Measurements from ENCODE around the gene CIT. TPM values are rescaled to one million over a fixed set of nuclear protein-coding genes. Genes with fewer than 3 reads are reported as not detected.

CIT gene
- total and polyA plus RNA-seq, 7 donors = 1.2 to 9.2 (median 5.4) TPM

DNA sequence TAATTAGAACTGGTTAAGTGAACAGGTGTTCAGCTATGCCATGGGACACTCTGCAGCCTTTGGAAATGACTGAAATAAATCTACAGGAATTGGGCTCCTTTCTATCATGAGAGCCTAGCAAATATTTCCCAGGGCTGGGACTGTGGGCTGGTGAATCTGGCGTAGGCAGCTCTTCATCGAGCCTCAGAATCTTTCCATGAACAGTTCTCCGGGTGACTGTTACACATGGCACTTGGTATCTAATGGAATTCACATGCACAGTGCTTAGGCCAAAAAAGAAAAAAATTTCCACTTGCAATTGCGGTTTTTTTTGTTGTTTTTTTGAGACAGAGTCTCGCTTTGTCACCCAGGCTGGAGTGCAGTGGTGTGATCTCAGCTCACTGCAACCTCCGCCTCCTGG, 177.0 kb downstream of the CIT start:
- H3K27ac ChIP-seq = no peak overlapping the region
- WGBS, 2 donors = 97 to 98% methylated on average over 6 of the region's 6 CpGs
- intact Hi-C loops (cut with DNase I) = no loop called here

GRCh38 chr12:119699199-119699760, 177.8 kb downstream of the CIT start:
- intact Hi-C loops (cut with DNase I) = no loop called here
- H3K36me3 ChIP-seq = no peaks in the 10 kb centered on the region
- H3K9me3 ChIP-seq = no peaks in the 10 kb centered on the region
- H3K27ac ChIP-seq = no peak overlapping the region
- no peaks in the 10 kb centered on the region for H3K4me1 ChIP-seq
- DNase-seq = no peak
- no peak overlapping the region for H3K4me3 ChIP-seq
- 97 to 98% methylated on average over 11 of the region's 11 CpGs for WGBS, 2 donors
- no peaks in the 10 kb centered on the region for H3K27me3 ChIP-seq
- TF ChIP-seq EP300 (IDR thresholded peaks at IDR 0.05) (no peak), POLR2AphosphoS5 (IDR thresholded peaks at IDR 0.05) (no peak), POLR2A (IDR thresholded peaks at IDR 0.05) (no peak)
- TF ChIP-seq, protein P1, sequence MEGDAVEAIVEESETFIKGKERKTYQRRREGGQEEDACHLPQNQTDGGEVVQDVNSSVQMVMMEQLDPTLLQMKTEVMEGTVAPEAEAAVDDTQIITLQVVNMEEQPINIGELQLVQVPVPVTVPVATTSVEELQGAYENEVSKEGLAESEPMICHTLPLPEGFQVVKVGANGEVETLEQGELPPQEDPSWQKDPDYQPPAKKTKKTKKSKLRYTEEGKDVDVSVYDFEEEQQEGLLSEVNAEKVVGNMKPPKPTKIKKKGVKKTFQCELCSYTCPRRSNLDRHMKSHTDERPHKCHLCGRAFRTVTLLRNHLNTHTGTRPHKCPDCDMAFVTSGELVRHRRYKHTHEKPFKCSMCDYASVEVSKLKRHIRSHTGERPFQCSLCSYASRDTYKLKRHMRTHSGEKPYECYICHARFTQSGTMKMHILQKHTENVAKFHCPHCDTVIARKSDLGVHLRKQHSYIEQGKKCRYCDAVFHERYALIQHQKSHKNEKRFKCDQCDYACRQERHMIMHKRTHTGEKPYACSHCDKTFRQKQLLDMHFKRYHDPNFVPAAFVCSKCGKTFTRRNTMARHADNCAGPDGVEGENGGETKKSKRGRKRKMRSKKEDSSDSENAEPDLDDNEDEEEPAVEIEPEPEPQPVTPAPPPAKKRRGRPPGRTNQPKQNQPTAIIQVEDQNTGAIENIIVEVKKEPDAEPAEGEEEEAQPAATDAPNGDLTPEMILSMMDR (IDR thresholded peaks at IDR 0.05) = no peak

More for the DNA sequence above, 177.0 kb downstream of the CIT start:
- H3K36me3 ChIP-seq = no peaks in the 10 kb centered on the region
- no peaks in the 10 kb centered on the region for H3K9me3 ChIP-seq
- no peaks in the 10 kb centered on the region for H3K4me1 ChIP-seq
- H3K27me3 ChIP-seq = no peaks in the 10 kb centered on the region
- TF ChIP-seq POLR2A (IDR thresholded peaks at IDR 0.05) (no peak), POLR2AphosphoS5 (IDR thresholded peaks at IDR 0.05) (no peak), EP300 (IDR thresholded peaks at IDR 0.05) (no peak)
- TF ChIP-seq, protein P1 (IDR thresholded peaks at IDR 0.05) = no peak
- H3K4me3 ChIP-seq = no peak overlapping the region
- DNase-seq = no peak

DNA sequence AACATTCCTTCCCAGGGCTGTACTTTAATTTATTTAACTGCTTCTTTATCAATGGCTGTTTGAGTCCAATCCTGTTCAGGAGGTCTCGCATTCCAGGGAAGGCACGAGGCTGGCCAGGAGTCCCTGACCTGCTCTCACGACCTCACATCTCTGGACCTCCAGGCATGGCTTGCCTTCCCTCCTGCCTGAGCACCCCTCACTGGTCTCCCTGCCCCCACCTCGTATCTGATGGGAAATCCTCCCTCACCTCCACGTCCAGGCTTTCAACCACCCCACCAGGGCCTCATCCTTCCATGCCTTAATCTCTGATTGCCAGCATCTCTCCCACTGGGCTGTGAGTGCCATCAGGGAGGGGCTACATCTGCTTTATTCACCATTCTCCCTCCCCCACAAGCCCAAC, 180.2 kb downstream of the CIT start:
- Histone ChIP-seq H3K9me3 (no peaks in the 10 kb centered on the region), H3K27me3 (no peaks in the 10 kb centered on the region), H3K4me1 (peaks cover 0 to 10% (median 9%) of the 10 kb centered on the region in 4 donors), H3K36me3 (no peaks in the 10 kb centered on the region), H3K4me3 (no peak overlapping the region), H3K27ac (no peak overlapping the region)
- DNase-seq = no peak
- TF ChIP-seq EP300 (IDR thresholded peaks at IDR 0.05) = no peak
- TF ChIP-seq POLR2A (IDR thresholded peaks at IDR 0.05) = no peak
- 92 to 94% methylated on average over 5 of the region's 5 CpGs for WGBS, 2 donors
- intact Hi-C loops (cut with DNase I) = no loop called here

GRCh38 chr12:119695034-119695433, 182.1 kb downstream of the CIT start:
- WGBS, 2 donors = 86 to 93% methylated on average over 4 of the region's 4 CpGs
- Histone ChIP-seq H3K9me3 (no peaks in the 10 kb centered on the region), H3K27ac (no peak overlapping the region), H3K27me3 (no peaks in the 10 kb centered on the region), H3K4me1 (peaks cover 0 to 10% (median 9%) of the 10 kb centered on the region in 4 donors), H3K36me3 (no peaks in the 10 kb centered on the region), H3K4me3 (no peak overlapping the region)
- intact Hi-C loops (cut with DNase I) = no loop called here
- TF ChIP-seq, protein P1 (IDR thresholded peaks at IDR 0.05) = peak in 1 of 4 experiments; percentile 15
- TF ChIP-seq POLR2A (IDR thresholded peaks at IDR 0.05) = no peak
- no peak for DNase-seq

DNA sequence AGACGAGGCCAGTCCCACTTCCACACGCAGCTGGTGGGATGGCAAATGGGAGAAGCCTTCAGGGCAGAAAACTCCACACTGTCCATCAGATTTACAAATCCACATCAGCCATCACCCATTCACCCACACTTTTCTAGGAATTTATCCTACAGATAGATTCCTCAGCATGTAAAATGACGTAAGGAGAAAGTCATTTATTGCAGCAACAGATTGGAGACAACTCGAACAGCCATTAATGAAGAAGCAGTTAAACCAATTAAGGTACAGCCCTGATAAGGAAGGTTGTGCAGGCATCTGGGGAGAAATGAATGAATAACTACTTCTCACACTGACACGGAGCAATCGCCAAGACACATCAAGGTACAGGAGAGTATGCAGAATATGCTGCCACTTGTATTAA, 183.0 kb downstream of the CIT start:
- intact Hi-C loops (cut with DNase I) = no loop called here
- DNase-seq = no peak
- WGBS, 2 donors = 73 to 88% methylated on average over 6 of the region's 6 CpGs

More for the DNA sequence above, 183.0 kb downstream of the CIT start:
- Histone ChIP-seq H3K27ac (no peak overlapping the region), H3K4me3 (no peak overlapping the region), H3K27me3 (no peaks in the 10 kb centered on the region), H3K9me3 (no peaks in the 10 kb centered on the region), H3K4me1 (peaks cover 0 to 10% (median 9%) of the 10 kb centered on the region in 4 donors), H3K36me3 (no peaks in the 10 kb centered on the region)
- TF ChIP-seq EP300 (IDR thresholded peaks at IDR 0.05) (no peak), POLR2AphosphoS5 (IDR thresholded peaks at IDR 0.05) (no peak), POLR2A (IDR thresholded peaks at IDR 0.05) (no peak)
- TF ChIP-seq, protein P1 (IDR thresholded peaks at IDR 0.05) = no peak

All from sigmoid colon (tissue), 7 donors.